Lower leg skin (tissue), 3 donors: ENCODE results near the gene CAMKK1.

Source experiments
- CTCF ChIP-seq, 3 donors: fragments of 450-650 bp; IDR thresholded peaks; one replicate each; pipeline ENCODE4 v1.5.1; 2016; ENCODE audit warnings: antibody characterized with exemption in 3 of 3, mild to moderate bottlenecking in 3 of 3, moderate library complexity in 2 of 3
- POLR2A ChIP-seq, 2 donors: fragments of 450-650 bp; IDR thresholded peaks; one replicate each; pipeline ENCODE4 v1.6.1; 2016 to 2017; ENCODE audit warnings: antibody characterized with exemption in 2 of 2, mild to moderate bottlenecking in 1 of 2, moderate library complexity in 1 of 2

GRCh38 chr17:3828151-3828851, 64.6 kb downstream of the CAMKK1 start:
- TF ChIP-seq POLR2A (IDR thresholded peaks at IDR 0.05) (no peak), CTCF (IDR thresholded peaks at IDR 0.05) (no peak)
